ENCODE measurements around the gene PARD3.

Gene PARD3

GRCh38 chr10:34622945-34623344 lies 192.2 kb downstream of the PARD3 start:
- TF ChIP-seq EZH2phosphoT487 (IDR thresholded peaks at IDR 0.05; ENCODE audit: borderline replicate concordance) = no peak
- TF ChIP-seq, protein P1, sequence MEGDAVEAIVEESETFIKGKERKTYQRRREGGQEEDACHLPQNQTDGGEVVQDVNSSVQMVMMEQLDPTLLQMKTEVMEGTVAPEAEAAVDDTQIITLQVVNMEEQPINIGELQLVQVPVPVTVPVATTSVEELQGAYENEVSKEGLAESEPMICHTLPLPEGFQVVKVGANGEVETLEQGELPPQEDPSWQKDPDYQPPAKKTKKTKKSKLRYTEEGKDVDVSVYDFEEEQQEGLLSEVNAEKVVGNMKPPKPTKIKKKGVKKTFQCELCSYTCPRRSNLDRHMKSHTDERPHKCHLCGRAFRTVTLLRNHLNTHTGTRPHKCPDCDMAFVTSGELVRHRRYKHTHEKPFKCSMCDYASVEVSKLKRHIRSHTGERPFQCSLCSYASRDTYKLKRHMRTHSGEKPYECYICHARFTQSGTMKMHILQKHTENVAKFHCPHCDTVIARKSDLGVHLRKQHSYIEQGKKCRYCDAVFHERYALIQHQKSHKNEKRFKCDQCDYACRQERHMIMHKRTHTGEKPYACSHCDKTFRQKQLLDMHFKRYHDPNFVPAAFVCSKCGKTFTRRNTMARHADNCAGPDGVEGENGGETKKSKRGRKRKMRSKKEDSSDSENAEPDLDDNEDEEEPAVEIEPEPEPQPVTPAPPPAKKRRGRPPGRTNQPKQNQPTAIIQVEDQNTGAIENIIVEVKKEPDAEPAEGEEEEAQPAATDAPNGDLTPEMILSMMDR (conservative IDR thresholded peaks at IDR 0.05; ENCODE audit: low read length) = no peak
- Histone ChIP-seq H3K27me3 (ENCODE audit: insufficient read depth, low read length, poor library complexity, severe bottlenecking) (no peaks in the 10 kb centered on the region), H3K9ac (ENCODE audit: low read depth, low read length, poor library complexity, severe bottlenecking) (no peak overlapping the region), H2AFZ (ENCODE audit: low read length) (no peak overlapping the region), H3K4me3 (ENCODE audit: low read length, poor library complexity, severe bottlenecking) (no peak overlapping the region), H3K36me3 (ENCODE audit: insufficient read depth, low read length) (no peaks in the 10 kb centered on the region), H3K9me2 (replicated peaks; ENCODE audit: low read depth, low read length) (no peaks in the 10 kb centered on the region), H4K20me1 (ENCODE audit: insufficient read depth, low read length, poor library complexity, severe bottlenecking) (no peaks in the 10 kb centered on the region), H3K4me2 (ENCODE audit: low read depth, low read length, poor library complexity, severe bottlenecking) (no peak overlapping the region), H3K4me1 (ENCODE audit: insufficient read depth, low read length, poor library complexity, severe bottlenecking) (no peaks in the 10 kb centered on the region), H3K79me2 (ENCODE audit: insufficient read depth, low read length) (no peaks in the 10 kb centered on the region; the same call in 1 of the 2 replicates), H3K9me3 (ENCODE audit: insufficient read depth, low read depth, low read length) (no peaks in the 10 kb centered on the region), H3F3A (ENCODE audit: low read depth) (no peaks in the 10 kb centered on the region)

DNA sequence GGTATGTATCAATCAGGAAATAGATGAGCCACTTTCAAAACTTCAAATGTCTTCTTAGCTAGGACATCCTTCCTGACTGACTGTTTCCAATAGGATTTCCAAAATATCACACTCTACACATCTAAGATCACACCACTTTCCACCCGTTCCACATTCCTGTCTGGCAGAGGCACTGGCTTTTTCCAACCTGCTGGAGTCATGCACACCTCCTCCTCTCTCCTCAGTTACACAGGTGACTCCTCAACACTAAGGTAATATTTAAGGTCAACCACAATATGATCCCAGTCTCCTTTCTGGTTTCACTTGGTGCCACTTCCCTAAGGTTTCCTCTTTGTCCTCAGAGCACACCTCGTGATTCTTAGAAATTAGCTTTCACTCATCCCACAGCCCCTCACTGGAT lies 196.5 kb downstream of the PARD3 start:
- no peak overlapping the region for H3K9ac ChIP-seq (ENCODE audit: low read depth, low read length, poor library complexity, severe bottlenecking)
- peaks cover 2% of the 10 kb centered on the region for H3K4me1 ChIP-seq (ENCODE audit: insufficient read depth, low read length, poor library complexity, severe bottlenecking)
- H3K4me2 ChIP-seq (ENCODE audit: low read depth, low read length, poor library complexity, severe bottlenecking) = no peak overlapping the region
- no peaks in the 10 kb centered on the region for H3K36me3 ChIP-seq (ENCODE audit: insufficient read depth, low read length)
- no peaks in the 10 kb centered on the region for H3K9me2 ChIP-seq (replicated peaks; ENCODE audit: low read depth, low read length)
- no peak overlapping the region for H2AFZ ChIP-seq (ENCODE audit: low read length)
- H3K79me2 ChIP-seq (ENCODE audit: insufficient read depth, low read length) = peaks cover 6% of the 10 kb centered on the region; the same call in 1 of the 2 replicates
- H3K4me3 ChIP-seq (ENCODE audit: low read length, poor library complexity, severe bottlenecking) = no peak overlapping the region
- no peaks in the 10 kb centered on the region for H3K27me3 ChIP-seq (ENCODE audit: insufficient read depth, low read length, poor library complexity, severe bottlenecking)
- H4K20me1 ChIP-seq (ENCODE audit: insufficient read depth, low read length, poor library complexity, severe bottlenecking) = no peaks in the 10 kb centered on the region
- TF ChIP-seq EZH2phosphoT487 (IDR thresholded peaks at IDR 0.05; ENCODE audit: borderline replicate concordance) = no peak
- TF ChIP-seq, protein P1 (conservative IDR thresholded peaks at IDR 0.05; ENCODE audit: low read length) = no peak
- H3K9me3 ChIP-seq (ENCODE audit: insufficient read depth, low read depth, low read length) = no peaks in the 10 kb centered on the region
- H3F3A ChIP-seq (ENCODE audit: low read depth) = no peaks in the 10 kb centered on the region

DNA sequence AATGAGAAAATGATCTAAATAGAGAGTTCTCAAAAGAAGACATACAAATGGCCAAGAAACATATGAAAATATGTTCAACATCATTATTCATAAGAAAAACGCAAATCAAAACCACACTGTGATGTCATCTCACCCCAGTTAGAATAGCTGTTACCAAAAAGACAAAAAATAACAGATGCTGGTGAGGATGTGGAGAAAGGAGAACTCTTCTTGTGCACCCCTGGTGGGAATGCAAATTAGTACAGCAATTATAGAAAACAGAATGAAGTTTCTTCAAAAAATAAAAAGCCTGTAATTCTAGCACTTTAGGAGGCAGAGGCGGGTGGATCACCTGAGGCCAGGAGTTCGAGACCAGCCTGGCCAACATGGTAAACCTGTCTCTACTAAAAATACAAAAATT lies 199.3 kb downstream of the PARD3 start:
- no peaks in the 10 kb centered on the region for H3F3A ChIP-seq (ENCODE audit: low read depth)
- H2AFZ ChIP-seq (ENCODE audit: low read length) = no peak overlapping the region
- H3K27me3 ChIP-seq (ENCODE audit: insufficient read depth, low read length, poor library complexity, severe bottlenecking) = no peaks in the 10 kb centered on the region
- H3K9me3 ChIP-seq (ENCODE audit: insufficient read depth, low read depth, low read length) = no peaks in the 10 kb centered on the region
- TF ChIP-seq EZH2phosphoT487 (IDR thresholded peaks at IDR 0.05; ENCODE audit: borderline replicate concordance) = no peak
- TF ChIP-seq, protein P1 (conservative IDR thresholded peaks at IDR 0.05; ENCODE audit: low read length) = no peak
- no peaks in the 10 kb centered on the region for H3K36me3 ChIP-seq (ENCODE audit: insufficient read depth, low read length)
- H3K9me2 ChIP-seq (replicated peaks; ENCODE audit: low read depth, low read length) = no peaks in the 10 kb centered on the region
- no peak overlapping the region for H3K4me2 ChIP-seq (ENCODE audit: low read depth, low read length, poor library complexity, severe bottlenecking)
- peaks cover 19% of the 10 kb centered on the region for H3K79me2 ChIP-seq (ENCODE audit: insufficient read depth, low read length)
- peaks cover 12% of the 10 kb centered on the region for H3K4me1 ChIP-seq (ENCODE audit: insufficient read depth, low read length, poor library complexity, severe bottlenecking)
- H3K9ac ChIP-seq (ENCODE audit: low read depth, low read length, poor library complexity, severe bottlenecking) = no peak overlapping the region
- H4K20me1 ChIP-seq (ENCODE audit: insufficient read depth, low read length, poor library complexity, severe bottlenecking) = peaks cover 6% of the 10 kb centered on the region
- no peak overlapping the region for H3K4me3 ChIP-seq (ENCODE audit: low read length, poor library complexity, severe bottlenecking)

Data from Loucy (cell line).